RWPE2 (cell line): ENCODE data around the gene SUPT6H.
A peak's percentile ranks its signal among the peaks of the same experiment; 100 is the strongest.

Experiments
- ATAC-seq: fragments of 200-7000 bp; cut with Tn5 transposase; 3 replicates; pipeline ENCODE4 v1.9.1; 2021; ENCODE audit warnings: low read depth
- DNase-seq: peaks from one replicate; pipeline ENCODE4 v3.0.0-alpha.2; 2020; ENCODE audit warnings: low spot score
- H3K27ac ChIP-seq: fragments of 450-650 bp; 2 replicates; pipeline ENCODE4 v1.5.1; 2017; ENCODE audit warnings: mild to moderate bottlenecking; ENCODE audit not compliant: poor library complexity, severe bottlenecking
- H3K27me3 ChIP-seq: fragments of 250-450 bp; sonication (Bioruptor Pico); 2 replicates; pipeline ENCODE4 v1.5.1; 2021; ENCODE audit warnings: mild to moderate bottlenecking, moderate library complexity; ENCODE audit not compliant: insufficient read depth, poor library complexity, severe bottlenecking
- H3K36me3 ChIP-seq: fragments of 250-450 bp; sonication (Bioruptor Pico); 2 replicates; pipeline ENCODE4 v1.5.1; 2020; ENCODE audit warnings: low read depth, mild to moderate bottlenecking, moderate library complexity
- H3K4me1 ChIP-seq: fragments of 250-450 bp; sonication (Bioruptor Pico); 2 replicates; pipeline ENCODE4 v1.5.1; 2021; ENCODE audit warnings: mild to moderate bottlenecking, moderate library complexity; ENCODE audit not compliant: insufficient read depth, poor library complexity, severe bottlenecking
- H3K4me3 ChIP-seq: fragments of 250-450 bp; sonication (Bioruptor Pico); 2 replicates; pipeline ENCODE4 v1.5.1; 2021; ENCODE audit warnings: mild to moderate bottlenecking, moderate library complexity; ENCODE audit not compliant: severe bottlenecking
- H3K9me3 ChIP-seq: fragments of 250-450 bp; sonication (Bioruptor Pico); 2 replicates; pipeline ENCODE4 v1.5.1; 2021; ENCODE audit warnings: mild to moderate bottlenecking, moderate library complexity; ENCODE audit not compliant: severe bottlenecking
- TF ChIP-seq, protein P1 (sequence below): fragments of 450-650 bp; IDR thresholded peaks from one replicate; pipeline ENCODE4 v1.5.1; 2017; ENCODE audit warnings: mild to moderate bottlenecking, moderate library complexity; ENCODE audit not compliant: poor library complexity, severe bottlenecking

The SUPT6H gene

DNA sequence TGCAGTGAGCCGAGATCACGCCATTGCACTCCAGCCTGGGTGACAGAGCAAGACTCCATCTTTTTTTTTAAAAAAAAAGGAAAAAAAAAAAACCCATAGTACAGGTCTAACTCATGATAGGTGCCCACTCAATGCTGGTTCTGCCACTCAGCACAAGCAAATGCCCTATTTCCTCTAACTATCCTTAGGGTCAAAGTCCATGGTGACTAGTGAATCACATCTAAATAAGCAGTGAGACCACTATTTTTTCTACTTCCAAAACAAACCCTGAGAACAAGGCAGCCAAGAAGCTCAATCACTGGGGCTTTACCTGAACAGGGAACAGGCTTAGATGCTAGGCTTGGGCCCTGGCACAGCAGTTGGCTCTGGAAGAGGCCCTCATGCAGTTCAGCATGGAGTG is 20.4 kb upstream of the SUPT6H start:
- TF ChIP-seq, protein P1, sequence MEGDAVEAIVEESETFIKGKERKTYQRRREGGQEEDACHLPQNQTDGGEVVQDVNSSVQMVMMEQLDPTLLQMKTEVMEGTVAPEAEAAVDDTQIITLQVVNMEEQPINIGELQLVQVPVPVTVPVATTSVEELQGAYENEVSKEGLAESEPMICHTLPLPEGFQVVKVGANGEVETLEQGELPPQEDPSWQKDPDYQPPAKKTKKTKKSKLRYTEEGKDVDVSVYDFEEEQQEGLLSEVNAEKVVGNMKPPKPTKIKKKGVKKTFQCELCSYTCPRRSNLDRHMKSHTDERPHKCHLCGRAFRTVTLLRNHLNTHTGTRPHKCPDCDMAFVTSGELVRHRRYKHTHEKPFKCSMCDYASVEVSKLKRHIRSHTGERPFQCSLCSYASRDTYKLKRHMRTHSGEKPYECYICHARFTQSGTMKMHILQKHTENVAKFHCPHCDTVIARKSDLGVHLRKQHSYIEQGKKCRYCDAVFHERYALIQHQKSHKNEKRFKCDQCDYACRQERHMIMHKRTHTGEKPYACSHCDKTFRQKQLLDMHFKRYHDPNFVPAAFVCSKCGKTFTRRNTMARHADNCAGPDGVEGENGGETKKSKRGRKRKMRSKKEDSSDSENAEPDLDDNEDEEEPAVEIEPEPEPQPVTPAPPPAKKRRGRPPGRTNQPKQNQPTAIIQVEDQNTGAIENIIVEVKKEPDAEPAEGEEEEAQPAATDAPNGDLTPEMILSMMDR: no peak
- no peak overlapping the region for H3K4me3 ChIP-seq
- no peak overlapping the region for H3K27ac ChIP-seq

DNA sequence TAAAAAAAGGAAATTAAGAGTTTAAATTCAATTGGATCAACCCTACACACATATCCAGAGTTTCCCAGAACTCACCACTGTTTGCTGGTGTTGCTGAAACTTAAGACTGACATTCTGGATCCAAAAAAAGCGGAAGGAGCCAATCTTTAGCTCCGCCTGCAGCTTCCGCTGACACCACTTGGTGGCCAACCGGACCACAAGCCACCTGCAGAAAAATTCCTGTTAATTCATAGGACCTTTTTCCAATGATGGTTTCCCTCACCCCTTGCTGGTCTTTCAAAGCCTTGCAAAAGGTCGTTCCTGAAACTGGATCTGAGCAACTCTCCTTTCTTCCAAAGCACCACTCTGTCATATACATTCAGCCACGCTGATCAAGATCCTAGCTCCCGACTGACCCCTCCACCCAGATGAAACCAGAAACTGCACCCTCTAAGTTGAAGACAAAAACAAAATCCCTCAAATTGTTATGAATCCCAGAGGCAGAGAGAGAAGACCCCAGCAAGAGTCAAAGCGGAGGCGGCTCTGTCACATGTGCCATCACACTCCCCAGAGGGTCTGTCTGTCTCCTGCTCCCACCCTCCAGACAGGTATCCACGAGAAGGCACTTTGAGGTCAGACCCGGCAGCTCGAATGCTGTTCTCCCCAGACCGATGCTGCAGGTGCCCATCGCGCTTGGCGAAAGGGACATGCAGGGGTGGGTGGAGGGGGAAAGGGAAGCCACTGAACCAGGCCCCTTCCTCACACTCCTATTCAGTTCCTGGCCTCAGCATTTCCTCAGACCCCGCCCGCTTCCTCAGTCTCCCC is 17.8 kb upstream of the SUPT6H start:
- Histone ChIP-seq H3K27me3 (no peaks in the 10 kb centered on the region), H3K36me3 (peaks cover 54% of the 10 kb centered on the region), H3K4me1 (peaks cover 8% of the 10 kb centered on the region), H3K9me3 (no peaks in the 10 kb centered on the region), H3K4me3 (peak overlapping the region; percentile 39), H3K27ac (peak overlapping the region; percentile 48)
- TF ChIP-seq, protein P1: peak; percentile 53
- DNase-seq: no peak
- ATAC-seq: no peak

More for the DNA sequence above, 20.4 kb upstream of the SUPT6H start:
- ATAC-seq (no peak), DNase-seq (no peak)
- Histone ChIP-seq H3K9me3 (no peaks in the 10 kb centered on the region), H3K27me3 (no peaks in the 10 kb centered on the region), H3K36me3 (peaks cover 75% of the 10 kb centered on the region), H3K4me1 (peaks cover 8% of the 10 kb centered on the region)

DNA sequence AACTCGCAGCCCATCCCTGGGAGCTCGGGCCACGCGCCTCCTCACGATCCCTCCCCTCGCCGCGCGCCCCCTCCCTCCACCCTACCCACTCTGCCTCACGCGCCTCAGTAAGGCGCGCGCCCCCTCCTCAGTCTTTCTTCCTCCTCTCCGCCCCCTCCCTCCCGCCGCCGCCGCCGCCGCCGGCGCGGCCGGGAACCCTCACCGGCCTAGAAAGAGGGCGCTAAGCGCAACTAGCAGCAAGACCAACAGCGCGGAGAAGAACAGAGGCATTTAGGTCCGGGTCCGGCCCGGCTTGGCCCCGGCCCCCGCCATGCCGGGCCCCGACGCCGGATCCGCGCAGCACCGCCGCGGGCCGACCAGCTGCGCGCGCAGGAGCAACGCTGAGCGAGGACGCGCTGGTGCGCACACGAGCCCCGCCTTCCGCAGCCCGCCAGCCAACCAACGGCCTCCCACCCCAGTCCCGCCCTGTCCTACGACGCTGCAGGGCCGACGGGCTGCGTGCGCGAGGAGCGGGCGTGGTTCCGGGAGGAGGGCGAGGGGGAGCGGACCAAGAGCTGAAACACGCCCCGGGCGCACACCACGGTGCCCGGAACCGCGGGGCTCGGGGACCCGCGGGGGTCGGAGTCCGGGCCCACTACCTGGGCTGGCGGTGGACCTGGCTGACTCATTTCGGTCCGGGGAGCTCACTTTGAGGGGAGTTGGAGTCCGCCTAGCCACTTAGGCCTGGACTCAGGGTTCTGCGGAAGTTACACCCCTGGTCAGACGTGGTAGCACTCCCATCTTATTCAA is 17.0 kb upstream of the SUPT6H start, which contains the start of gene BLTP2:
Gene BLTP2 (minus strand): TSS at position 372 of the 789 bp plus-strand sequence. CDS start 102 bp downstream, at position 270.
- peak within 1 kb of the TSS; percentile 48 for H3K27ac ChIP-seq
- peak; percentile 94 for DNase-seq

DNA sequence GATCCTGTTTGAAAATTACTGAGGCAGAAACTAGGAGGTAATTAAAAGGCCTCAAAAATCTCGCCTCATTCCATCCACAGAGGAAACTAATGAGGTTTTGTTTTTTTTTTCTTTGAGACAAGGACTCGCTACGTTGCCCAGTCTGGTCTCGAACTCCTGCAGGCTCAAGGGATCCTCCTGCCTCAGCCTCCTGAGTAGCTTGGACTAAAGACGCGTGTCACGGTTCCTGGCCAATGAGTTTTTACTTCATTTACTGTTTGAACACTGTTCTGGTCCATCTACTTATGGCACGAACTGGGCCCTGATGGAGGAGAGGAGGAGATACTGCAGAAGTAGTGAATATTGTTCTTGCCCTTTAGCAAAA is 16.4 kb upstream of the SUPT6H start:
- Histone ChIP-seq H3K36me3 (peaks cover 47% of the 10 kb centered on the region), H3K4me3 (peak overlapping the region; percentile 39), H3K9me3 (no peaks in the 10 kb centered on the region), H3K27me3 (no peaks in the 10 kb centered on the region), H3K4me1 (peaks cover 8% of the 10 kb centered on the region), H3K27ac (peak overlapping the region; percentile 48)
- ATAC-seq: no peak
- DNase-seq: no peak
- TF ChIP-seq, protein P1: no peak

More for the DNA sequence above, 17.0 kb upstream of the SUPT6H start, which contains the start of gene BLTP2:
- no peaks in the 10 kb centered on the region for H3K9me3 ChIP-seq
- TF ChIP-seq, protein P1: no peak
- peak within 1 kb of the TSS; percentile 39 for H3K4me3 ChIP-seq
- H3K4me1 ChIP-seq: peaks cover 8% of the 10 kb centered on the region
- peak; percentile 98 for ATAC-seq
- H3K36me3 ChIP-seq: peaks cover 49% of the 10 kb centered on the region
- no peaks in the 10 kb centered on the region for H3K27me3 ChIP-seq
